Measurements from ENCODE around the gene CPEB4.

DNA sequence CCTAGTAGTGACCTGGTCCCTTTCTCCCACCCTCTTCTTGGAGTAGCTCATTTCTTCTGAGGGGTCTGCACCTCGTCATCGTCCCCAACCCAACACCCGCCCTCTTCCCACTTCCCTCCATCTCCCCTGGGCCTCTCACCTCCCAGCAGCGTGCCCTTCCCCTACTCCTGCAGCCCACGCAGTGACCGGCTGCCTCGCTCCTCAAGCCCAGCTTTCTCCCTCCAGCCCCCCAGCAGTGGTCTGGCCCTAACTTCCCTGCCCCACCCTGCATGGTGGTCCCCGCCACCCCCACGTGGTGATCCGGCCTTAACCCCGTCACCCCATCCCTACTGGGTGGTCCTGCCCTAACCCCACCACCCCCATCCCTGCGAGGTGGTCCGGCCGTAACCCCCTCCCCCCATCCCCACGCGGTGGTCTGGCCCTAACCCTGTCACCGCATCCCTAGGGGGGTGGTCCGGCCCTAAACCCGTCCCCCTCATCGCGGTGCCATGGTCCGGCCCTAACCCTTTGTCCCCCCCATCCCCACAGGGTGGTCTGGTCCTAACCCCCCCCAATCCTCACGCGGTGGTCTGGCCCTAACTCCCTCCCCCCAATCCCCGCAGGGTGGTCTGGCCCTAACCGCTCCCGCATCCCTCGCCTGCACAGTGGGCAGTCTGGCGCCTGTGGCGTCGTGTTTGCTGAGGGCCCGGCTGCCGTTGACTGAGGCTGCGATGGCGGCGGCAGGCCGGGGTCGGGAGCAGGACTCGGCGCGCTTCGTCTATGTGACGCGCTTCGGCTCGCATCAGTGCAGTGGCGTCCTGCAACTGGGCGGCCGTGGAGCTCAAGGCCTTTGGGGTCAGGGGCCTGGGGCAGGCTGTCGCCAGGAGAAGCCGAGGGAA lies 100.6 kb downstream of the CPEB4 start, which contains the start of gene C5orf47:
- TF ChIP-seq, protein P1, sequence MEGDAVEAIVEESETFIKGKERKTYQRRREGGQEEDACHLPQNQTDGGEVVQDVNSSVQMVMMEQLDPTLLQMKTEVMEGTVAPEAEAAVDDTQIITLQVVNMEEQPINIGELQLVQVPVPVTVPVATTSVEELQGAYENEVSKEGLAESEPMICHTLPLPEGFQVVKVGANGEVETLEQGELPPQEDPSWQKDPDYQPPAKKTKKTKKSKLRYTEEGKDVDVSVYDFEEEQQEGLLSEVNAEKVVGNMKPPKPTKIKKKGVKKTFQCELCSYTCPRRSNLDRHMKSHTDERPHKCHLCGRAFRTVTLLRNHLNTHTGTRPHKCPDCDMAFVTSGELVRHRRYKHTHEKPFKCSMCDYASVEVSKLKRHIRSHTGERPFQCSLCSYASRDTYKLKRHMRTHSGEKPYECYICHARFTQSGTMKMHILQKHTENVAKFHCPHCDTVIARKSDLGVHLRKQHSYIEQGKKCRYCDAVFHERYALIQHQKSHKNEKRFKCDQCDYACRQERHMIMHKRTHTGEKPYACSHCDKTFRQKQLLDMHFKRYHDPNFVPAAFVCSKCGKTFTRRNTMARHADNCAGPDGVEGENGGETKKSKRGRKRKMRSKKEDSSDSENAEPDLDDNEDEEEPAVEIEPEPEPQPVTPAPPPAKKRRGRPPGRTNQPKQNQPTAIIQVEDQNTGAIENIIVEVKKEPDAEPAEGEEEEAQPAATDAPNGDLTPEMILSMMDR (IDR thresholded peaks at IDR 0.05; ENCODE audit: extremely low read depth in 1 of 2, insufficient read depth in 1 of 2, low read depth in 1 of 2, low read length in 2 of 2), result no peak
- TF ChIP-seq POLR2A (IDR thresholded peaks at IDR 0.05; ENCODE audit: low read depth, low read length) (no peak), GATA2 (IDR thresholded peaks at IDR 0.05; ENCODE audit: insufficient read depth, insufficient read length, low read depth, low read length) (no peak)
- TF ChIP-seq, protein P2, sequence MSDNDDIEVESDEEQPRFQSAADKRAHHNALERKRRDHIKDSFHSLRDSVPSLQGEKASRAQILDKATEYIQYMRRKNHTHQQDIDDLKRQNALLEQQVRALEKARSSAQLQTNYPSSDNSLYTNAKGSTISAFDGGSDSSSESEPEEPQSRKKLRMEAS (IDR thresholded peaks at IDR 0.05; ENCODE audit: insufficient read depth, insufficient read length), result no peak

Data from endothelial cell of umbilical vein (primary cell).